Hippocampal formation (tissue), 2 donors: ENCODE measurements around the gene DPM2.

Source experiments
- DNase-seq, 2 donors: peaks; one replicate each; lab custom pipeline; 2025; lab: John Stamatoyannopoulos, UW

Gene DPM2

DNA sequence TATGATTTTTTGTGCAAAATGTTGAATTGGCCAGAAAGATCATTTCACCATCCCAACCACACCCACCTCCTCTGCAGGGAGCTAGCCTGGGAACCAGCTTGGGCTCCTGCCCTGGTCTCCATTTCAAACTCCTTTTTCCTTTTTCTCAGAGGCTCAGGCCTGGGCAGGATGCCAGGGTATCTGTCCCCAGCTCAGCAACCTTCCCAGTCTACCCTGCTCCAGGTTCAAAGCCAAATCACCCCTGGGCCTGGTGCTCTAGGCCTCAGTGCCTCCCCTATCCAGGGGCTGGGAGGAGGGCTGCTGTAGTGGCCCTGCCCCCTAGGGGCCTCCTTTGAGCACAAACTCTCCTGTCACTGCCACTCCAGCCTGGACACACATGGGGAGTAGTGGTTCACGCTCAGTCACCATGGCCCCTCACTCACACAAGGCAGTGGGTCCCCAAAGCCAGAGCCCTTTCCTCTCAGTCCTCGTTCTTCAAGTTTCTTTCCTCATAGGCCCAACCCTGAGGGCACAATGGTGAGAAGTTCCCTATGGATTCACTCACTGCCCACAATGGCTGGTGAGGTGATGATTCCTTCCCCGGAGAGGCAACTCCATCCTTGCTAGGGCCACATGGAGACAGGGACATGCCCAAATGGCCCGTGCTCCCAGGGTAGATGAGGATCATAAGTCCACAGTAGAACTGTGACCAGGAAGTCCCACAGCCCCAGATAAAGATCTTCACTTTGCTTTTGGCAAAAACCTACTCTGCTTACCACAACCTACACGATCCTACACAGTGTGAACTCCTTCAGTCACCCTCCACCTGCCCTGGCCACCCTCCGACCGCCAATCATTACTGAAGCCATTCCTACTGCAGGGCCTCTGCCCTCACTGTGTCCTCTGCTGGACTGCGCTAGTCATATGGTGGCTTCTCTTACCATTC, 19.2 kb downstream of the DPM2 start:
- no peak for DNase-seq

DNA sequence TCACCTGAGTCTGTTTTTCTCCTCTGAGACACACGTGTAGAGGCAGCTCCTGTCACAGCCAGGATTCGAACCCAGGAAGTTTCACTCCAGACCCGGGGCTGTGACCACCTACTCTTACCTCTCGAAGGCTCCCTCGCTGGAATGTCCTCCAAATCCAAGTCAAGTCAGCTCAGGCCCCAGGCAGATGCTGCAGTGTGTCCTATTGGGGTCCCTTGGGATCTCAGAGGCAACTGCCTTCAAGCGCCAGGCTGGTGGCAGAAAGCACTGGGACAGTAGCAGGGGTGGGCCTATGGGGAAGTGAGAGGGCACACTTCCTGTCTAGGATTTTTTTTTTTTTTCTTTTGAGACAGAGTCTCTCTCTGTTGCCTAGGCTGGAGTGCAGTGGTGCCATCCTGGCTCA, 20.1 kb downstream of the DPM2 start:
- DNase-seq: no peak

GRCh38 chr9:127916720-127917581, 20.7 kb downstream of the DPM2 start, which contains the start of gene ST6GALNAC4:
TSS of gene ST6GALNAC4 (minus strand) at chr9:127917041. CDS start at chr9:127916419, 622 bp downstream.
- peak; percentile 93 to 96 for DNase-seq

DNA sequence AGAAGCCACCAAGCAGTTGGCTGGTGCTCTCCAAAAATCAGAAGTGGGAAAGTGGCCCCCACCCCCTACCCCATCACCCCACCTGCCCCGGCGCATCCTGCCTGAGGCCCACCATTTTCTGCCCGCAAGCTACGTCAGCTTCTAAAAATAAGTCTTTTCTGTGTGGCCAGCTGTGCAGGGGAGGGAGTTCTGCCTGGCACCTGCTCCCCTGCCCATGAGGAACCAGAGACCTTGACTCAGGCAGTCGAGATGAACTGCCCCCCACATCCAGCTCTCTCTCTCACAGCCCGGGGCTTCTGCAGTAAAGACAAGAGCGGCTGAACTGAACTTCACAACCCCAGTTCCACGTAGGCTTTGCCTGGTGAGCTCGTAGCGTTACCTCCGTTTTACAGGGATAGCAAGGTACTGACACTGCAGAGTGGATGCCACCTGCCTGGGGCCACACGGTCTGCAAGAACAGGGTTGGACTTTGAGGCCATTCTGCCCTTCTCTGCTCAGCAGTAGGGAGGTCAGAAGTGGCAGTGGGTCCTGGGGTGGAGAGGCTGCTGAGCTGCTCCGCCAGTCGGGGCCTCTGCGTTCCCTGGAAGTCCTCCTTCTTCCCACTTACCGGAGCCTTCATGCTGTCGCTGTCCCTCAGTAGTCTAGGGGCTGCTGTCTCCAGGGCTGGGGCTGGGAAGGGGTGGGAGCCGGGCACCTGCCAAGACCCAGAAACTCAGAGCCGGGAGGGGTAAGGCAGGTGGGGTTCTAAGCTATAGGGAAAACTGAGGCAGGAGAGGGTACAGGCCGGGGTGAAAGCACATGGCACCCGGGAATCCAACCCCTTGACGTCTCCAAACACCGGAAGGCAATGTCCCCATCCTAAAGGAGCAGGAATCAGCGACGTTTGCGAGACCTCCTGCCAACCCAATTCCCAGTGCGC, 21.6 kb downstream of the DPM2 start:
- DNase-seq: no peak

- DNase-seq: no peak
Measured at GRCh38 chr9:127915325-127915752, 22.3 kb downstream of the DPM2 start.

GRCh38 chr9:127913682-127914081, 24.0 kb downstream of the DPM2 start:
- DNase-seq: no peak

DNA sequence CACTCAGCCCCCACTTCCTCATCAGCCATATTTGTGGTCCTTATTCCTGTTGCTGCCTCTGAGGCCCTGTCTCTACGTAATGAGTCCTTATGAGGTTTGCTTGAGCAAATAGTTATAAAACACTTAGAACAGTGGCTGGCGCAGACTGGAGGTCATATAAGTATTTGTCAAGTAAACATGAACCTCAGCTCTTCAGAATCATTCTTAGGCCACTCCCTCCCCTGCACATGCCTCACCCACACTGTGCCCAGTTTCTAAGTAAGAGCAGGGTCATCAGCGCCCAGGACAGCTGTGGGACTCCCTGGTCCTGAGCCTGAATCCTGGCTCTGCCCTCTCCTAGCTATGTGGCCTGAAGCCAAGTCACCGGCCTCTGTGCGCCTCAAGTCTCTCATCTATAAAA, 24.8 kb downstream of the DPM2 start:
- DNase-seq: no peak

GRCh38 chr9:127912296-127912695, 25.4 kb downstream of the DPM2 start:
- no peak for DNase-seq

GRCh38 chr9:127910613-127911205, 26.9 kb downstream of the DPM2 start:
- DNase-seq: no peak

DNA sequence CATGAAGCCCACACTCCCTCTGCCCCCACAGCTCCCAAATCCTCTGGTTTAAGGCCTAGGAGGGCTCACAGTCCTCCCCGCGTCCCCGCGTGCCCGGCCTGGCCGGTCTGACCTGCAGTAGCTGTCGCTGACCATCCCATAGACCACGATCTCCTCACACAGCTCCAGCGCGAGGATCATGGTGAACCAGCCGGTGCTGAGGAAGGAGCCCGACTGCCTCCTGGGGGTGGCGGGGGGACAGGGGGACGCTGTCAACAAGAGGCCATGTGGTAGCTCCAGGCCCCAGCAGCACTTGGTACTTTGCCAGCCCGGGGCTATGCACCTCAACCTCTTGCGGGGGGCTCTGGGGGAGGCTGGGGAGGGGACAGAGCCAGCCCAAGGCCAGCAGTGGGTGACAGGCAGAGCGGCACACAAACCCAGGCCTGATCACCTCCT, 27.8 kb downstream of the DPM2 start:
- DNase-seq: no peak

GRCh38 chr9:127908660-127908926, 29.1 kb downstream of the DPM2 start:
- no peak for DNase-seq

DNA sequence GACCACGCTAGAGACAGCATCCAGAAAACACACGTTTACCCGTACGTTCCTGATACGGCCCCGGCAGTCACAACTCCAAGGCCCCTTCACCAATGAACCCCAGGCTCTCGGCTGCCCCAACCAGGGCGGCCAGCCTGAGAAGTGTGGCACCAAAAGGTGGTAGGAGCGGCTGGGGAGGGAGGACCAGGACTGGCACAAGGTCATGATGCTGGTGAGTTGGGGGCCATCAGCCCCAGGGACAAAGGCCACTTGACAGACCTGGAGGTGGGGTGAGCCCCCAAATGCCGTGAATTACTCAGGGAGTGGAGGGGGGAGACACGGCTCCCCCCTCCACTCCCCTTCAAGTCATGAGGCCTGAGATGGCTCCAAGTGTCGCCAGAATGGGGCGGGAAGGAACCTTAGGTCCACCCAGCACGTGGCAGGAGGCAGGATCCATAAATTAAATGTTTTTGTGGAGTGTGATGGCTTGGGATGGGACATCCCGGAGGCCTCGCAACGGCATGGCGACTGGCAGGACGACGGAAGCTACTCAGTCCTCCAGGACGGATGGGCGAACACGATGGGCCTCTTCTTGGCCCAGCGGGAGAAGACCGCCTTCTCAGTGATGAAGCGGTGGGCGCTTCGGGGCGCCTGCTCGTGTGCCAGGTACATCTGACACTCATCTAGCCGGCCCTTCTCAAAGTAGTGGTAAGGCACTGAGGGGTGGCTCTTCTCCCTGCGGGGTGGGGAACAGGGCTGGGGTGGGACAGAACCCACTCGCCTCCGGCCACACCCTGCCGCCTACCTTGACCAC, 29.6 kb downstream of the DPM2 start:
- no peak for DNase-seq

- peak; percentile 27 to 35 for DNase-seq
Measured at GRCh38 chr9:127905788-127906191, 31.9 kb downstream of the DPM2 start.

DNA sequence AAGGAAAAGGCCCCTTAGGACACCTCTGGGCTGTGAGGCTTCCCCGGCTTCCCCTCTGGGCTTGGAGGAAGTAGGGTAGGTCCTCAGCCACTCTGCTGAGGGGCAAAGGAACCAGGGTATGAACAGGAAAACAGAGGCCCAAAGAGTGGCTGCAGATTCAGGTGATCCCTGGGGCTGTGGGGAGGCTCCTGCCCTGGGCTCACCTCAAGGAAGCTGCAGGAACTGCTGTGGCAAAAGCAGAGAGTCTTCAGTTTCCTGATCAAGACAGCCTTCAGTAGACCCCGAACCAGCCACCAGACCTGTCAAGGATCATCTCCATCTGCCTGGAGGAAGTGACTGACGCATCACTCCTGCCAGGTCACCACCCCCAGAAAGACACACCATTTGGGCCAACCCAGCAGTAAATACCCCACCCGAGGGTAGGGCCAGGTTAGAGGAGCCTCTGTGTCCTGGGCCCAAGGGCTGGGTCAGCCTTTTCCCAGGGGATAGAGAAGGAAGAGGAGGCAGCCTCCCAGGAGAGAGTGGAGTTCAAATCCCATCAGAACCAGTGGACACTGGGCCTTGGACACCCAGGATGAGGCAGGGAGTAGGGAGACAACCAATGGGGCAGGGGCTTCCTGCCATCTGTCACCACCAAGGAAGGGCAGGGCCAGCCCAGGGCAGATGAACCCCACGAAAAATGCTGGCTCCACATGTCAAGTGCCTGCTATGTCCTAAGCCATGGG, 32.5 kb downstream of the DPM2 start:
- DNase-seq: no peak

- DNase-seq: no peak
Measured at GRCh38 chr9:127904561-127905003, 33.1 kb downstream of the DPM2 start.

DNA sequence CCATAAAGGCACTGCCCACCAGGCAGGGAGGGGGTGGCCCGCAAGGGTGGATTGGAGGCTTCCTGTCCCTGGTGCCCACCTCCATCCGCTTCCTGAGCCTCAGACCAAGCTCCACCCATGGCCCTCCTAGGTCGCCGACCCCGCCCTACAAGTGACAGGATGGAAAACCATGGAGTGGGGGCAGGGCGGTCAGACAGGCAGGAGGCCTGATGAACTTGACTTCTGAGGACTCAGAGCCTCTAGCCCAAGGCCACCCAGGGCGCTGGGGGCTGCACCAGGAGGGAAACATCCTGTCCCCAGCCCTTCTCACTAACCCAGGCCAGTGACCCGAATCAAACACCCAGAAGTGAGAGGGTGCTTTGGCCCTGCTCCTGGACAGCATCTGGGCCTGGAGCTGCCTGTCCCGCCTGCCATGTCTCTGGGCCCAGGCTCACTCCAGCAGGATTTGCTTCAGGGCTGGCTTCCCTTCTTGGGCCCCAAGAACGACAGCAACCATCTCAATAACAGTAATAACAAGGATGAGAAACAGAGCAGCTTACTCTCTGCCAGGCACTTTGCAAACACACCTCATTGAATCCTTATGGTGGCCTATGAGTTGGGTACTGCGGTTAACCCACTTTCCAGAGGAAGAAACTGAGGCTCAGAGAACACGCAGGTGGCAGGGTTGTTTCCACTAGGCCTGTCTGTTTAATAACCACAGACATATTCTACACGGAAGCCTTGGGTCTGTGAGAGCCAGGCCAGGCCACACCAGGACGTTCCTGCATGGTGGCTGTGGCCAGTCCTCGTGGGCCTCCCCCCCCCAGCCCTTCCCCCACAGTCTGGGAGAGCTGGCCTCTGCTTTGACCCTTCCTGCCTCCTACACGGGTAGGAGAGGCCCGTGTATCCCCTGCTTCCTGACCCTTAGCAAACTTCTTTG, 33.8 kb downstream of the DPM2 start:
- DNase-seq: no peak

- peak; percentile 66 to 70 for DNase-seq
Measured at GRCh38 chr9:127899128-127899943, 38.3 kb downstream of the DPM2 start, which contains the start of gene ST6GALNAC6. TSS of gene ST6GALNAC6 (minus strand) at chr9:127899603. CDS start at chr9:127897981, 1,622 bp downstream.
